GM12891 (cell line): ENCODE data around the gene FOSB.

Source experiments
- DNase-seq: peaks from one replicate; pipeline ENCODE4 v3.0.0; 2011; ENCODE audit warnings: low spot score; ENCODE audit not compliant: insufficient read length
- FAIRE-seq: peaks from 2 replicates; lab custom pipeline; 2011; peaks lifted over from hg19 to GRCh38; lab: Jason Lieb, UNC
- PAX5 ChIP-seq: IDR thresholded peaks from 2 replicates; pipeline ENCODE4 v1.6.1; 2011; ENCODE audit warnings: low read length, moderate library complexity, mild to moderate bottlenecking; ENCODE audit not compliant: insufficient read depth, severe bottlenecking
- POLR2A ChIP-seq: IDR thresholded peaks from 2 replicates; pipeline ENCODE4 v1.6.1; 2011; ENCODE audit warnings: low read depth, low read length, control low read depth
- POLR2AphosphoS5 ChIP-seq: IDR thresholded peaks from 2 replicates; pipeline ENCODE4 v1.6.1; 2011; ENCODE audit warnings: low read depth, low read length, control low read depth
- POU2F2 ChIP-seq: IDR thresholded peaks from 2 replicates; pipeline ENCODE4 v1.6.1; 2011; ENCODE audit warnings: low read depth, mild to moderate bottlenecking, control low read depth, low read length, moderate library complexity
- SPI1 ChIP-seq: IDR thresholded peaks from 2 replicates; pipeline ENCODE4 v1.6.1; 2011; ENCODE audit warnings: low read depth, low read length, control low read depth
- TAF1 ChIP-seq: IDR thresholded peaks from 2 replicates; pipeline ENCODE4 v1.6.1; 2011; ENCODE audit warnings: low read depth, low read length, control low read depth

The FOSB gene

GRCh38 chr19:45503909-45504308 lies 36.1 kb downstream of the FOSB start:
- FAIRE-seq (no peak), DNase-seq (no peak)
- TF ChIP-seq SPI1 (no peak), POLR2A (no peak), POLR2AphosphoS5 (no peak), POU2F2 (no peak), PAX5 (no peak), TAF1 (no peak)

- no peak for FAIRE-seq
- no peak for TF ChIP-seq TAF1
- TF ChIP-seq POU2F2: no peak
- TF ChIP-seq PAX5: no peak
- no peak for TF ChIP-seq POLR2AphosphoS5
- no peak for TF ChIP-seq POLR2A
- TF ChIP-seq SPI1: no peak
- DNase-seq: no peak
Observed at GRCh38 chr19:45505151-45505995, 37.6 kb downstream of the FOSB start.

GRCh38 chr19:45505996-45506245 lies 38.1 kb downstream of the FOSB start:
- DNase-seq: no peak
- TF ChIP-seq POU2F2: no peak
- no peak for TF ChIP-seq TAF1
- TF ChIP-seq PAX5: no peak
- no peak for TF ChIP-seq POLR2A
- TF ChIP-seq POLR2AphosphoS5: no peak
- no peak for TF ChIP-seq SPI1
- FAIRE-seq: no peak

GRCh38 chr19:45506246-45506988 lies 38.6 kb downstream of the FOSB start:
- no peak; the same call in 1 of the 2 replicates for TF ChIP-seq SPI1
- TF ChIP-seq POLR2AphosphoS5: 0 out of 2 replicates have a peak, but pooled peaks have one; percentile 32
- TF ChIP-seq POU2F2: no peak
- TF ChIP-seq PAX5: peak; percentile 43
- TF ChIP-seq POLR2A: 0 out of 2 replicates have a peak, but pooled peaks have one; percentile 37
- TF ChIP-seq TAF1: no peak
- peak; percentile 95 for FAIRE-seq
- DNase-seq: peak; percentile 86

- DNase-seq: peak; percentile 74
- TF ChIP-seq POLR2AphosphoS5 (peak; percentile 97), TAF1 (peak; percentile 94), POU2F2 (peak; percentile 90), SPI1 (no peak), POLR2A (peak; percentile 98), PAX5 (no peak)
- FAIRE-seq: peak; percentile 95
Observed at GRCh38 chr19:45506989-45507871, 39.4 kb downstream of the FOSB start, which contains the start of gene VASP. Gene VASP, plus strand, starts transcription at chr19:45507479. Its CDS starts 293 bp downstream, at chr19:45507772.

- TF ChIP-seq POU2F2 (no peak), PAX5 (no peak), POLR2AphosphoS5 (no peak), TAF1 (no peak), SPI1 (no peak), POLR2A (no peak)
- no peak for FAIRE-seq
- DNase-seq: no peak
Observed at GRCh38 chr19:45507872-45508416, 40.1 kb downstream of the FOSB start.

GRCh38 chr19:45508417-45508860 lies 40.6 kb downstream of the FOSB start:
- FAIRE-seq: peak; percentile 31
- TF ChIP-seq TAF1 (0 out of 2 replicates have a peak, but pooled peaks have one; percentile 28), SPI1 (no peak), POU2F2 (peak; percentile 5; the same call in 1 of the 2 replicates)
- no peak for DNase-seq

GRCh38 chr19:45508861-45509691 lies 41.3 kb downstream of the FOSB start:
- DNase-seq (peak; percentile 75), FAIRE-seq (peak; percentile 84)
- no peak for TF ChIP-seq SPI1
- TF ChIP-seq TAF1: 0 out of 2 replicates have a peak, but pooled peaks have one; percentile 9
- no peak for TF ChIP-seq PAX5
- TF ChIP-seq POLR2A: peak; percentile 76
- TF ChIP-seq POLR2AphosphoS5: peak; percentile 65; the same call in 1 of the 2 replicates
